ENCODE data around the gene SEMA3G.

The SEMA3G gene

DNA sequence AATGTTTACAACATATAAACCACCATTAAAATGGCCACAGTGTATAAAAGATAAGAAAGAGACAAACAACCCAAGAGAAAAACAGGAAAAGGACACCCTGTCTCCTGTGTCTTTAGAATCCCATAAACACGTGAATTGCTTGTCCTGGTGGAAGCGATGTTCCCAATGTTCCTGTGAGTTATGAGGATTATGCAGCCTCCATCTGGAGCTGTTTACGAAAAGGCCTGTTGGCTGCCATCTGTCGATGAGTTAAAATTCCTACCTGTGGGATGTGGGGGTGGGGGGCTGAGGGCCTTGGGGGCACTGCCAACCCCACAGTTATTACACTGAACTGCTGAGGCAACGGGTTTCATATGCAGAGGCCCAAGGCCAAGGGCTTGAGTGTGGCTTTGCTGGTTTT lies 24.1 kb upstream of the SEMA3G start:
- H3K27ac ChIP-seq (replicated peaks): no peak overlapping the region
- H3K4me3 ChIP-seq (replicated peaks; ENCODE audit: insufficient read depth, low read length): no peak overlapping the region
- no peaks in the 10 kb centered on the region for H3K27me3 ChIP-seq (ENCODE audit: insufficient read depth, poor library complexity, severe bottlenecking)
- TF ChIP-seq, protein P1, sequence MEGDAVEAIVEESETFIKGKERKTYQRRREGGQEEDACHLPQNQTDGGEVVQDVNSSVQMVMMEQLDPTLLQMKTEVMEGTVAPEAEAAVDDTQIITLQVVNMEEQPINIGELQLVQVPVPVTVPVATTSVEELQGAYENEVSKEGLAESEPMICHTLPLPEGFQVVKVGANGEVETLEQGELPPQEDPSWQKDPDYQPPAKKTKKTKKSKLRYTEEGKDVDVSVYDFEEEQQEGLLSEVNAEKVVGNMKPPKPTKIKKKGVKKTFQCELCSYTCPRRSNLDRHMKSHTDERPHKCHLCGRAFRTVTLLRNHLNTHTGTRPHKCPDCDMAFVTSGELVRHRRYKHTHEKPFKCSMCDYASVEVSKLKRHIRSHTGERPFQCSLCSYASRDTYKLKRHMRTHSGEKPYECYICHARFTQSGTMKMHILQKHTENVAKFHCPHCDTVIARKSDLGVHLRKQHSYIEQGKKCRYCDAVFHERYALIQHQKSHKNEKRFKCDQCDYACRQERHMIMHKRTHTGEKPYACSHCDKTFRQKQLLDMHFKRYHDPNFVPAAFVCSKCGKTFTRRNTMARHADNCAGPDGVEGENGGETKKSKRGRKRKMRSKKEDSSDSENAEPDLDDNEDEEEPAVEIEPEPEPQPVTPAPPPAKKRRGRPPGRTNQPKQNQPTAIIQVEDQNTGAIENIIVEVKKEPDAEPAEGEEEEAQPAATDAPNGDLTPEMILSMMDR (IDR thresholded peaks at IDR 0.05; ENCODE audit: insufficient read depth, low read length): no peak
- no peak for TF ChIP-seq REST (IDR thresholded peaks at IDR 0.05; ENCODE audit: insufficient replicate concordance, low read depth)
- TF ChIP-seq GABPA (IDR thresholded peaks at IDR 0.05; ENCODE audit: low read depth): no peak
- no peak for TF ChIP-seq SPI1 (IDR thresholded peaks at IDR 0.05; ENCODE audit: borderline replicate concordance, low read depth)
- no peak for TF ChIP-seq POLR2AphosphoS5 (IDR thresholded peaks at IDR 0.05; ENCODE audit: low read depth)
- DNase-seq (ENCODE audit: low read depth in 1 of 2, low spot score in 1 of 2): no peak

GRCh38 chr3:52468336-52468735 lies 23.4 kb upstream of the SEMA3G start:
- no peak overlapping the region for H3K27ac ChIP-seq (replicated peaks)
- TF ChIP-seq, protein P1 (IDR thresholded peaks at IDR 0.05; ENCODE audit: insufficient read depth, low read length): no peak
- TF ChIP-seq GABPA (IDR thresholded peaks at IDR 0.05; ENCODE audit: low read depth) (no peak), SPI1 (IDR thresholded peaks at IDR 0.05; ENCODE audit: borderline replicate concordance, low read depth) (no peak), REST (IDR thresholded peaks at IDR 0.05; ENCODE audit: insufficient replicate concordance, low read depth) (no peak), POLR2AphosphoS5 (IDR thresholded peaks at IDR 0.05; ENCODE audit: low read depth) (no peak)
- no peak overlapping the region for H3K4me3 ChIP-seq (replicated peaks; ENCODE audit: insufficient read depth, low read length)
- peak in 1 of 2 experiments; percentile 51 for DNase-seq (ENCODE audit: low read depth in 1 of 2, low spot score in 1 of 2)
- no peaks in the 10 kb centered on the region for H3K27me3 ChIP-seq (ENCODE audit: insufficient read depth, poor library complexity, severe bottlenecking)

- TF ChIP-seq POLR2AphosphoS5 (IDR thresholded peaks at IDR 0.05; ENCODE audit: low read depth) (no peak), SPI1 (IDR thresholded peaks at IDR 0.05; ENCODE audit: borderline replicate concordance, low read depth) (no peak), REST (IDR thresholded peaks at IDR 0.05; ENCODE audit: insufficient replicate concordance, low read depth) (no peak), GABPA (IDR thresholded peaks at IDR 0.05; ENCODE audit: low read depth) (no peak)
- TF ChIP-seq, protein P1 (IDR thresholded peaks at IDR 0.05; ENCODE audit: insufficient read depth, low read length): no peak
- H3K27me3 ChIP-seq (ENCODE audit: insufficient read depth, poor library complexity, severe bottlenecking): no peaks in the 10 kb centered on the region
- no peak overlapping the region for H3K4me3 ChIP-seq (replicated peaks; ENCODE audit: insufficient read depth, low read length)
- H3K27ac ChIP-seq (replicated peaks): no peak overlapping the region
- DNase-seq (ENCODE audit: low read depth in 1 of 2, low spot score in 1 of 2): no peak
Observed at GRCh38 chr3:52463416-52463815, 18.5 kb upstream of the SEMA3G start.

All from HL-60 (cell line).